ENCODE results near the gene OSBPL2.

DNA sequence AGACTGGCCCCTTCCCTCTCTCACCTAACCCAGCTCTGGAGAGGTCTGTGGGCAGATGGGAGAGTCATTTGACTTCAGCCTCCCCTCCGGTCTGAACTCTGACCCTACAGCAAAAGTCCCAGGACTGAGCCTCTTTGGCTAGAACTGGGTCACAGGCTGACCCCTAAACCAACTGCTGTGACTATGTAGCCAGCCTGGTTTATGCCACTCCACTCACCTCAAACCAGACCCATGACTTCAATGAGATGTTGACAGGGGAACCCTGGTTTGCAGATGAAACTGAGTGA, 864 bp upstream of the OSBPL2 start:
- no peak for TF ChIP-seq POLR2A (IDR thresholded peaks at IDR 0.05)
- TF ChIP-seq, protein P1, sequence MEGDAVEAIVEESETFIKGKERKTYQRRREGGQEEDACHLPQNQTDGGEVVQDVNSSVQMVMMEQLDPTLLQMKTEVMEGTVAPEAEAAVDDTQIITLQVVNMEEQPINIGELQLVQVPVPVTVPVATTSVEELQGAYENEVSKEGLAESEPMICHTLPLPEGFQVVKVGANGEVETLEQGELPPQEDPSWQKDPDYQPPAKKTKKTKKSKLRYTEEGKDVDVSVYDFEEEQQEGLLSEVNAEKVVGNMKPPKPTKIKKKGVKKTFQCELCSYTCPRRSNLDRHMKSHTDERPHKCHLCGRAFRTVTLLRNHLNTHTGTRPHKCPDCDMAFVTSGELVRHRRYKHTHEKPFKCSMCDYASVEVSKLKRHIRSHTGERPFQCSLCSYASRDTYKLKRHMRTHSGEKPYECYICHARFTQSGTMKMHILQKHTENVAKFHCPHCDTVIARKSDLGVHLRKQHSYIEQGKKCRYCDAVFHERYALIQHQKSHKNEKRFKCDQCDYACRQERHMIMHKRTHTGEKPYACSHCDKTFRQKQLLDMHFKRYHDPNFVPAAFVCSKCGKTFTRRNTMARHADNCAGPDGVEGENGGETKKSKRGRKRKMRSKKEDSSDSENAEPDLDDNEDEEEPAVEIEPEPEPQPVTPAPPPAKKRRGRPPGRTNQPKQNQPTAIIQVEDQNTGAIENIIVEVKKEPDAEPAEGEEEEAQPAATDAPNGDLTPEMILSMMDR (IDR thresholded peaks at IDR 0.05) = no peak
- TF ChIP-seq EP300 (IDR thresholded peaks at IDR 0.05) = no peak
